ENCODE measurements around the gene FBXO46.

FBXO46 gene

GRCh38 chr19:45730368-45731288, at the start of gene FBXO46:
Gene FBXO46 (minus strand): TSS chr19:45730896. CDS start chr19:45713495, 17,401 bp downstream.
- DNase-seq = peak; percentile 92

- DNase-seq = no peak
These were observed 49.4 kb upstream of the FBXO46 start for GRCh38 chr19:45780146-45780447.

GRCh38 chr19:45779231-45780145, 48.8 kb upstream of the FBXO46 start:
- DNase-seq = peak; percentile 52

- DNase-seq = no peak
These were observed 47.4 kb upstream of the FBXO46 start for GRCh38 chr19:45778010-45778661.

GRCh38 chr19:45777395-45777961, 46.8 kb upstream of the FBXO46 start:
- no peak for DNase-seq

GRCh38 chr19:45774765-45775164, 44.1 kb upstream of the FBXO46 start:
- DNase-seq = no peak

- DNase-seq = no peak
These were observed 42.7 kb upstream of the FBXO46 start for GRCh38 chr19:45773384-45773783.

- DNase-seq = no peak
These were observed 42.2 kb upstream of the FBXO46 start for GRCh38 chr19:45772912-45773311.

GRCh38 chr19:45772130-45772840, 41.6 kb upstream of the FBXO46 start:
- DNase-seq = no peak

GRCh38 chr19:45771311-45771933, 40.7 kb upstream of the FBXO46 start:
- DNase-seq = no peak

- DNase-seq = peak; percentile 91
These were observed 39.8 kb upstream of the FBXO46 start for GRCh38 chr19:45770192-45771101.

GRCh38 chr19:45769821-45770191, 39.1 kb upstream of the FBXO46 start:
- DNase-seq = no peak

- peak; percentile 79 for DNase-seq
These were observed 38.5 kb upstream of the FBXO46 start, which contains the start of gene SIX5 for GRCh38 chr19:45768984-45769782. Gene SIX5 (minus strand): TSS chr19:45769252. CDS start chr19:45768844, 408 bp downstream.

GRCh38 chr19:45768655-45768983, 37.9 kb upstream of the FBXO46 start:
- no peak for DNase-seq

GRCh38 chr19:45767881-45768654, 37.4 kb upstream of the FBXO46 start:
- DNase-seq = no peak

- no peak for DNase-seq
These were observed 36.7 kb upstream of the FBXO46 start for GRCh38 chr19:45767410-45767880.

GRCh38 chr19:45766869-45767346, 36.2 kb upstream of the FBXO46 start:
- DNase-seq = no peak

- DNase-seq = no peak
These were observed 35.7 kb upstream of the FBXO46 start for GRCh38 chr19:45766296-45766868.
